BJ (cell line): ENCODE data around the gene TSC22D2. TPM values are rescaled to one million over a fixed set of nuclear protein-coding genes. Genes with fewer than 3 reads are reported as not detected.

Source experiments
- CTCF ChIA-PET: fragments of 350-600 bp; formaldehyde crosslinking; extraction: SDS; loops from one replicate; lab custom pipeline; 2021; ENCODE audit warnings: antibody characterized with exemption, inconsistent platforms; lab: Yijun Ruan, JAX
- POLR2A ChIA-PET: fragments of 300-600 bp; sonication (Branson Sonifier 250); formaldehyde crosslinking; extraction: SDS; loops from one replicate; lab custom pipeline; 2021; ENCODE audit warnings: antibody characterized with exemption; lab: Charles Lee
- DNase-seq: peaks from one replicate; pipeline ENCODE4 v3.0.0-alpha.2; 2011; ENCODE audit warnings: low read depth
- H3K27me3 ChIP-seq: 2 replicates; pipeline ENCODE4 v1.6.0; 2011; ENCODE audit warnings: low read length; ENCODE audit not compliant: control insufficient read depth, insufficient read depth
- H3K36me3 ChIP-seq: 2 replicates; pipeline ENCODE4 v1.5.1; 2011; ENCODE audit warnings: low read length; ENCODE audit not compliant: control insufficient read depth, insufficient read depth
- H3K4me3 ChIP-seq: 2 replicates; pipeline ENCODE4 v1.5.1; 2011; ENCODE audit warnings: low read depth, mild to moderate bottlenecking, control low read depth, low read length
- CTCF ChIP-seq: IDR thresholded peaks from 2 replicates; pipeline ENCODE4 v1.5.1; 2011; ENCODE audit warnings: low read depth, mild to moderate bottlenecking, control low read depth, inconsistent platforms, low read length, moderate library complexity; ENCODE audit not compliant: insufficient read depth
- polyA plus RNA-seq: library from polyadenylated mRNA; depleted of rRNA; stranded (reverse); fragments of >200 nt; gene quantifications from 2 replicates; pipeline ENCODE4 v1.2.3, GENCODE V29; 2011

The TSC22D2 gene
- polyA plus RNA-seq, 1 experiment = 8.4 TPM

- DNase-seq = no peak
- ChIA-PET CTCF (interaction anchor here (0.7 to 1.4 kb wide), 4 partner anchors 8 to 154 kb away, joined by 3 to 4 read pairs (median 3); no protein-coding TSS in a partner anchor), POLR2A (no interaction called here)
- no peaks in the 10 kb centered on the region for H3K27me3 ChIP-seq
- H3K36me3 ChIP-seq = no peaks in the 10 kb centered on the region
- TF ChIP-seq CTCF = no peak
- H3K4me3 ChIP-seq = no peak overlapping the region
Measured at GRCh38 chr3:150384296-150385212, 23.5 kb upstream of the TSC22D2 start.

- TF ChIP-seq CTCF = no peak
- no peak for DNase-seq
Measured at GRCh38 chr3:150385296-150386242, 22.5 kb upstream of the TSC22D2 start.

GRCh38 chr3:150388498-150389418, 19.3 kb upstream of the TSC22D2 start:
- H3K27me3 ChIP-seq = no peaks in the 10 kb centered on the region
- CTCF ChIA-PET = interaction anchor here (1.5 kb wide), 1 partner anchor 16 kb away, joined by 4 read pairs; no protein-coding TSS in a partner anchor
- H3K36me3 ChIP-seq = no peaks in the 10 kb centered on the region
- no peak overlapping the region for H3K4me3 ChIP-seq
- POLR2A ChIA-PET = no interaction called here
- no peak for DNase-seq
- no peak for TF ChIP-seq CTCF

More at GRCh38 chr3:150385296-150386242, 22.5 kb upstream of the TSC22D2 start:
- POLR2A ChIA-PET = no interaction called here
- H3K36me3 ChIP-seq = no peaks in the 10 kb centered on the region
- H3K4me3 ChIP-seq = no peak overlapping the region
- H3K27me3 ChIP-seq = no peaks in the 10 kb centered on the region
- CTCF ChIA-PET = interaction anchor here (0.7 to 1.0 kb wide), 3 partner anchors 9 to 93 kb away, joined by 3 to 4 read pairs (median 3); no protein-coding TSS in a partner anchor

GRCh38 chr3:150390087-150390486, 18.0 kb upstream of the TSC22D2 start:
- no peak for TF ChIP-seq CTCF
- no peak for DNase-seq
- Histone ChIP-seq H3K36me3 (no peaks in the 10 kb centered on the region), H3K4me3 (no peak overlapping the region), H3K27me3 (no peaks in the 10 kb centered on the region)
- CTCF ChIA-PET = interaction anchor here (1.4 to 1.5 kb wide), 2 partner anchors 14 to 17 kb away, joined by 4 read pairs; no protein-coding TSS in a partner anchor
- POLR2A ChIA-PET = no interaction called here
